GM18526 (cell line): ENCODE measurements around the gene STK16.

ENCODE experiments used
- POLR2A ChIP-seq: IDR thresholded peaks from 3 replicates; pipeline ENCODE4 v1.6.1; 2011; ENCODE audit not compliant: insufficient read length; ENCODE audit errors: extremely low read depth

The STK16 gene

DNA sequence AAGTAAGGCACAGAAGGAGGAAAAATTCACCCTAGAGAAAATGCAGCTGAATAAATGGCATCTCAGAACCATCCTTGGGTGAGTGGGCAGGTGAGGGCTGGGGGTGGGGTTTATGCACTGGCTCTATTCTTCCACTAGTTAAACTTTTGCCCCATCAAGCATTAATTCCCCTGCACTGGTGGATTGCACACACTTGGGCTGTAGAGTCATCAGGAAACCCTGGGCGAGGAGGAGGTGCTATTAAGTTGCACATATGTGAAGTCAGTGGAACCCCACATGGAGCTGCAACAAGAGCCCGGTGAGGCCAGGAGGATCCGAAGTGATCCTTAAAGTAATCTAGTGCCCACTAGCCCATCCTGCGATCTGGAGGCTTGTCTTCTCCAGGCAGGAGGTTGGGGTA is 27.1 kb downstream of the STK16 start:
- TF ChIP-seq POLR2A: no peak

DNA sequence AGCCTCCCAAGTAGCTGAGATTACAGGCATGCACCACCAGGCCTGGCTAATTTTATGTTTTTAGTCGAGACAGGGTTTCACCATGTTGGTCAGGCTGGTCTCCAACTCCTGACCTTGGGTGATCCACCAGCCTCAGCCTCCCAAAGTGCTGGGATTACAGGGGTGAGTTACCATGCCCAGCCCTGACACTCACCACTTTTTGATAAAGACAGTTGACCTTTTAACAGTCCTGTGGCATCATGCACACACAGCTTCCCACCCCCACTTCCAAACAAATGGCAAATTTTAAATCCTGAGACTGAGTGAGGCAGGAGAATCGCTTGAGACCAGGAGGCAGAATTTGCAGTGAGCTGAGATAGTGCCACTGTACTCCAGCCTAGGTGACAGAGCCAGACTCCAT is 27.7 kb downstream of the STK16 start:
- TF ChIP-seq POLR2A: no peak

- no peak for TF ChIP-seq POLR2A
These were observed 28.7 kb downstream of the STK16 start for GRCh38 chr2:219273937-219274336.

DNA sequence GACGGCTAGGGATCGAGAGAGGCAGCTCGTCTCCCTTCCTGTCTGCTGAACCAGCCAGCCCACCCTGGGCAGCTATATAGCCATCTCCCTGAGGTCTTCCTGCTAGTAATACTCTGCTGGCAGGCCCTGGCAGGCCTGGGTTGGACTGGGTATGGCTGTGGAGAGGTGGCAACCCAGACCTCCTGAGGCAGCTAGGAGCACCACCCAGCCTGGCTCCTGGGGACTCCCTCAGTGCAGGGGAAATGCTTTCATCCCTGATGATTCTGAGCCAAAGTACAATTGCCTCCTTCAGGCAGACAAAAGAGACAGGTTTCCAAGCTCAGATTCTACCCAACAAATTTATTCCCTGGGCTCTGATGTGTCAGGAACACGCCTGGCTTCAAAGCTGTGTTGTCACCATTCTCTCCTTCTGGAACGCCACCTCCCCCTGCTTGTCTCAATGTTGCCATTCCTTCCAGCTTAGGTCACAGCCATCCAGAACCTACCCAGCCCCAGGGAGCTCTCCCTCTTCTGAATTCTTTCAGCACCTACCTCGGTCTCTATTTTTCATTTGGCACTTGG is 29.2 kb downstream of the STK16 start:
- no peak for TF ChIP-seq POLR2A

DNA sequence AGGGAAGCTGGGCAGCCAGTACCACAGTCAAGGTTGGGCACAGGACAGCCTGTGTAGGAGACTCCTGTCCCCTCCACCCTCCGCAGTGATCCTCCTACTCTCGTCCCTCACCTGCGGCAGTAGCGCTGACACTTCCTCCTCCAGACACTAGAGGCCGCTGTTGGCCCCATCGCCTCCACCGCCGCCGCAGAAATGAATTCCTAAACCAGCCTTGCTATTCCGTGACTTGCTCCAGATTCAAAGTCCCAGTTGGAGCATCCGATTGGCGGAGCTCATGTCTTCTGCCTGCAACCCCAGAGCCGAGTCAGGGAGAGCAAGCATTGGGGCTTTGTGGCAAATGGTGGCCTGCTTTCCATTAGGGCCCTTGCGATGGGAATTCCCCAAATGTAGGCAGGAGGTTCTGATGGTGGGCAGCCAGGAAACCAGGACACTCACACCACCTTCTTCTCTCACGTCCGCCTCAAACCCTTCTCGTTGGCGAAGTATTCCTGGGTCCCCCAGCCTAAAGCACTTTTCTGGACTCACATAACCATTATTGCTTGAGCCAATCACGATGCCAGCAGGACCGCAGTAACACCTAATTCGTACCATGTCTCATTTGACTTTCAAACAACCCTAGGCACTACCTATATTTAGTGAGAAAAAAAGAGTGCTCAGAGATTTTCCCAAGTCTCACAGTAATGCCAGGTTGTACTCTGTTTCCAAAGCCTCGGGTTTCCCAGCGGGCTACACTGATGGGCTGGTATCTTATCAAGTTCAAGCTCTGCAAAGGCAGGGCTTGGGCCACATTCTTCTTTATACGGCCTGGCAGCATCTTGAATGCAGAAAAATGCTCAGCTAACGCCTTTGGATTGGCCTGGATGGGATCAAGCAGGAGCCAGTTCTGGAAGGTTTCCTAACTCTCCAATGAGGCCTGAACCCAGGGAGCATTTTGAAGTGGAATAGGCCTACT is 32.7 kb downstream of the STK16 start:
- TF ChIP-seq POLR2A: peak; percentile 28

- TF ChIP-seq POLR2A: no peak
These were observed 33.4 kb downstream of the STK16 start for GRCh38 chr2:219278655-219279150.

GRCh38 chr2:219279151-219279915 is 34.1 kb downstream of the STK16 start, which contains the start of gene DNAJB2:
DNAJB2 (plus strand) TSS chr2:219279366; CDS start chr2:219279834, 468 bp downstream.
- peak; percentile 82 for TF ChIP-seq POLR2A

- TF ChIP-seq POLR2A: no peak
These were observed 34.7 kb downstream of the STK16 start for GRCh38 chr2:219279916-219280516.

- no peak for TF ChIP-seq POLR2A
These were observed 35.4 kb downstream of the STK16 start for GRCh38 chr2:219280651-219281050.

- no peak for TF ChIP-seq POLR2A
These were observed 36.3 kb downstream of the STK16 start for GRCh38 chr2:219281588-219281987.

GRCh38 chr2:219282375-219282774 is 37.1 kb downstream of the STK16 start:
- TF ChIP-seq POLR2A: no peak

DNA sequence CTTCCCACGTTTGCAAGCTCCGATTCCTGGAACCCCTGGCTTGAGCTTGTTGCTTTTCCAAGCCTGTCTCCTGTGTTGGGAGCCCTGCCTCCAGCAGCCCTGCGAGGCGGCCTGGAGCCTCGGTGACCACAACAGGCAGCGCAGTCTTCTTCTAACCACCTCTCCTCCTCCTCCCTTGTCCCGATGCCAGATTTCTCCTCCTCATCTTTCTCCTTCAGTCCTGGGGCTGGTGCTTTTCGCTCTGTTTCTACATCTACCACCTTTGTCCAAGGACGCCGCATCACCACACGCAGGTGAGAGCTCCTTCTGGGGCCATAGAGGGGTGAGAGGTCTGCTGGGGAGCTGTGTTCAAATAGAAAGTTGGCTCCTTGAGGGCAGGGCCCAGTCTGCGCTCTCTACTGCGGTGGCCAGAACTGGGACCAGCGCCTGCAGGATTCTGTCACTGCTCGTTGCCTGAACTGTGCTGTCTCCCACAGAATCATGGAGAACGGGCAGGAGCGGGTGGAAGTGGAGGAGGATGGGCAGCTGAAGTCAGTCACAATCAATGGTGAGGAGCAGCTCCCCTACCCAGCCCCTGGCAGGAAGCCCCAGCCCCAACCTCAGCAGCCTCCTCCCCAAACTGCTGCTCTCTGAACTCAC is 37.8 kb downstream of the STK16 start:
- TF ChIP-seq POLR2A: no peak

GRCh38 chr2:219284501-219285372 is 39.5 kb downstream of the STK16 start:
- TF ChIP-seq POLR2A: no peak

DNA sequence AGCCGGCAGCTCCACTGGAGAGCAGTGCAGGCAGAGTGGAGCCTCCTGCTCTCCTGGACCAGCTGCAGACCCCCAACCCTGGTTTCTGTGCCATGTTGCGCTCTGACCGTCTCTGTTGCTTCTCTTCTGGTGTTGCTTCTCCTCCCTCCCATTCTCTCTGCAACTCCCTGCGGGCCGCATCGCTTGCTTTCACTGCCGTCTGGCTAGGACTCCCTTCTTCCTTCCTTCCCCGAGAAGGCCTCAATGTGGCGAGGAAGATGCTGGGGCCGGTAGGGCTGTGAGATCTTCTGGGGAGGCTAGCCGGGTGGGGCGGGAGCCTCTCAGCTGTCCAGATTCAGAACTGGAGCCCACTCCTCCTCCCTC is 40.1 kb downstream of the STK16 start:
- TF ChIP-seq POLR2A: no peak
